Measurements from ENCODE around the gene RCOR3. TPM values are rescaled to one million over a fixed set of nuclear protein-coding genes. Genes with fewer than 3 reads are reported as not detected.

The RCOR3 gene
- total and polyA plus RNA-seq, 2 donors from 2014 or later: 19.8 to 64.9 TPM

DNA sequence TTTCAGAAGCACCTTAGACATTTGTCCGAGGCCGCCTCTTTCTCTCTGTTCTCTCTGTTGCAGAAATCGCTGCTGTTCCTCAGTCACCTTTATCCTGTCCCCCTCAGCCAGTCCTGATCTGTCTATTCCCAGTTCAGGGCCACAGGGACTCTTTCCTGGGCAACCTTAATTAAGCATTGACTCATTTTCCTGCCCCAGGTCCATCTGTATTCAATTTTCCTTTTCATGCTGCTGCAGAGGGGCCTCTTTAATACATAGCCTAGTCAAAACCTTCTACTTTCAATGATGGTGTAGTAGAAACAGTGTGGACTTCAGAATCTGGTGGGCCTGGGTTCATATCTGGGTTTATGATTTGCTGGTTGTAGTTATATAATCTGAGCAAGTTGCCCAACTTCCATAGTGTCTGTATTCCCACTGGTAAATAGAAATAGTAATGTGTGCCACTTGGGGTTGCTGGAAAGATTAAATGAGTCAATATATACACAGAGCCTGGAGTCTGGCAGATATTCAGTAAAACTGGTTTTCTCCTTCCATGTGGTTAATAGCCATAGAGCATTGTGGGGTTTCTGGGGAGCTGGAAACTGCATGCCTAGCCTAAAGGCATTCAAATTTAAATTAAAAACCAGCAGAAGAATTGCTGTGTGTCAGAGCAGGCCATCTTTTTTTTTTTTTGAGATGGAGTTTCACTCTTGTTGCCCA, 72.0 kb downstream of the RCOR3 start:
- no peaks in the 10 kb centered on the region for H3K9me3 ChIP-seq (ENCODE audit: control insufficient read depth in 2 of 3, insufficient read depth in 1 of 3, low read length in 3 of 3)
- DNase-seq (no peak), FAIRE-seq (no peak)
- no peak overlapping the region for H3K9ac ChIP-seq (ENCODE audit: low read length in 3 of 3)
- no peak overlapping the region for H3K4me3 ChIP-seq (ENCODE audit: low read length in 3 of 3)
- H3K27me3 ChIP-seq (ENCODE audit: control insufficient read depth, insufficient read depth, low read length): no peaks in the 10 kb centered on the region
- no peak overlapping the region for H3K27ac ChIP-seq (ENCODE audit: low read depth in 2 of 2, low read length in 2 of 2)
- peaks cover 0 to 11% (median 8%) of the 10 kb centered on the region in 3 donors for H3K4me1 ChIP-seq (ENCODE audit: control insufficient read depth in 2 of 3, insufficient read depth in 2 of 3, low read depth in 1 of 3, low read length in 3 of 3)
- no peaks in the 10 kb centered on the region for H3K36me3 ChIP-seq (ENCODE audit: control insufficient read depth in 2 of 3, insufficient read depth in 3 of 3, low read length in 3 of 3)
- intact Hi-C loops (cut with DNase I): no loop called here
- TF ChIP-seq, protein P1, sequence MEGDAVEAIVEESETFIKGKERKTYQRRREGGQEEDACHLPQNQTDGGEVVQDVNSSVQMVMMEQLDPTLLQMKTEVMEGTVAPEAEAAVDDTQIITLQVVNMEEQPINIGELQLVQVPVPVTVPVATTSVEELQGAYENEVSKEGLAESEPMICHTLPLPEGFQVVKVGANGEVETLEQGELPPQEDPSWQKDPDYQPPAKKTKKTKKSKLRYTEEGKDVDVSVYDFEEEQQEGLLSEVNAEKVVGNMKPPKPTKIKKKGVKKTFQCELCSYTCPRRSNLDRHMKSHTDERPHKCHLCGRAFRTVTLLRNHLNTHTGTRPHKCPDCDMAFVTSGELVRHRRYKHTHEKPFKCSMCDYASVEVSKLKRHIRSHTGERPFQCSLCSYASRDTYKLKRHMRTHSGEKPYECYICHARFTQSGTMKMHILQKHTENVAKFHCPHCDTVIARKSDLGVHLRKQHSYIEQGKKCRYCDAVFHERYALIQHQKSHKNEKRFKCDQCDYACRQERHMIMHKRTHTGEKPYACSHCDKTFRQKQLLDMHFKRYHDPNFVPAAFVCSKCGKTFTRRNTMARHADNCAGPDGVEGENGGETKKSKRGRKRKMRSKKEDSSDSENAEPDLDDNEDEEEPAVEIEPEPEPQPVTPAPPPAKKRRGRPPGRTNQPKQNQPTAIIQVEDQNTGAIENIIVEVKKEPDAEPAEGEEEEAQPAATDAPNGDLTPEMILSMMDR (IDR thresholded peaks at IDR 0.05; ENCODE audit: borderline replicate concordance, extremely low read depth, insufficient read depth): no peak

GRCh38 chr1:211332036-211332616, 73.0 kb downstream of the RCOR3 start:
- TF ChIP-seq, protein P1 (IDR thresholded peaks at IDR 0.05; ENCODE audit: borderline replicate concordance, extremely low read depth, insufficient read depth): no peak
- Histone ChIP-seq H3K4me3 (ENCODE audit: low read length in 3 of 3) (no peak overlapping the region), H3K36me3 (ENCODE audit: control insufficient read depth in 2 of 3, insufficient read depth in 3 of 3, low read length in 3 of 3) (no peaks in the 10 kb centered on the region), H3K4me1 (ENCODE audit: control insufficient read depth in 2 of 3, insufficient read depth in 2 of 3, low read depth in 1 of 3, low read length in 3 of 3) (peaks cover 0 to 8% (median 6%) of the 10 kb centered on the region in 3 donors), H3K9me3 (ENCODE audit: control insufficient read depth in 2 of 3, insufficient read depth in 1 of 3, low read length in 3 of 3) (no peaks in the 10 kb centered on the region), H3K9ac (ENCODE audit: low read length in 3 of 3) (no peak overlapping the region), H3K27me3 (ENCODE audit: control insufficient read depth, insufficient read depth, low read length) (no peaks in the 10 kb centered on the region), H3K27ac (ENCODE audit: low read depth in 2 of 2, low read length in 2 of 2) (no peak overlapping the region)
- DNase-seq: no peak
- FAIRE-seq: no peak
- intact Hi-C loops (cut with DNase I): no loop called here

GRCh38 chr1:211332830-211333229, 73.7 kb downstream of the RCOR3 start:
- Histone ChIP-seq H3K9ac (ENCODE audit: low read length in 3 of 3) (no peak overlapping the region), H3K27ac (ENCODE audit: low read depth in 2 of 2, low read length in 2 of 2) (no peak overlapping the region), H3K36me3 (ENCODE audit: control insufficient read depth in 2 of 3, insufficient read depth in 3 of 3, low read length in 3 of 3) (no peaks in the 10 kb centered on the region), H3K4me1 (ENCODE audit: control insufficient read depth in 2 of 3, insufficient read depth in 2 of 3, low read depth in 1 of 3, low read length in 3 of 3) (peaks cover 0 to 8% (median 6%) of the 10 kb centered on the region in 3 donors), H3K27me3 (ENCODE audit: control insufficient read depth, insufficient read depth, low read length) (no peaks in the 10 kb centered on the region), H3K4me3 (ENCODE audit: low read length in 3 of 3) (no peak overlapping the region), H3K9me3 (ENCODE audit: control insufficient read depth in 2 of 3, insufficient read depth in 1 of 3, low read length in 3 of 3) (no peaks in the 10 kb centered on the region)
- intact Hi-C loops (cut with DNase I): no loop called here
- FAIRE-seq (no peak), DNase-seq (no peak)
- TF ChIP-seq, protein P1 (IDR thresholded peaks at IDR 0.05; ENCODE audit: borderline replicate concordance, extremely low read depth, insufficient read depth): no peak
